ENCODE data around the gene MGRN1. TPM values are rescaled to one million over a fixed set of nuclear protein-coding genes. Genes with fewer than 3 reads are reported as not detected.

The MGRN1 gene
- total RNA-seq, 1 donor from 2014 or later = 91.5 TPM

GRCh38 chr16:4701791-4702465 is 77.3 kb downstream of the MGRN1 start:
- Histone ChIP-seq H2AFZ (ENCODE audit: low read depth, low read length) (no peak overlapping the region), H3K4me3 (ENCODE audit: insufficient read depth, low read depth, low read length) (no peak overlapping the region), H3K9me3 (ENCODE audit: insufficient read depth, low read depth, low read length) (no peaks in the 10 kb centered on the region), H3K4me1 (ENCODE audit: insufficient read depth, low read length) (no peaks in the 10 kb centered on the region), H3K27ac (ENCODE audit: low read depth, low read length) (no peak overlapping the region), H3K27me3 (ENCODE audit: insufficient read depth, low read length) (no peaks in the 10 kb centered on the region), H3K36me3 (ENCODE audit: insufficient read depth, low read length) (peaks cover 13% of the 10 kb centered on the region), H3K9ac (ENCODE audit: low read length) (no peak overlapping the region), H4K20me1 (ENCODE audit: insufficient read depth, low read length) (peaks cover 15% of the 10 kb centered on the region), H3K4me2 (ENCODE audit: low read length) (no peak overlapping the region), H3K79me2 (ENCODE audit: insufficient read depth, low read length) (no peaks in the 10 kb centered on the region)
- peaks cover 5% of the 10 kb centered on the region for H3K4me1 Mint-ChIP-seq (ENCODE audit: low read depth, unreplicated experiment)
- H3K27ac Mint-ChIP-seq (ENCODE audit: unreplicated experiment) = no peak overlapping the region
- no peaks in the 10 kb centered on the region for H3K9me3 Mint-ChIP-seq (ENCODE audit: unreplicated experiment)
- H3K27me3 Mint-ChIP-seq (ENCODE audit: low read depth, unreplicated experiment) = no peaks in the 10 kb centered on the region
- DNase-seq (ENCODE audit: low read depth) (no peak), FAIRE-seq (no peak)
- H3K4me3 Mint-ChIP-seq (ENCODE audit: unreplicated experiment) = no peak overlapping the region
- TF ChIP-seq EZH2 (IDR thresholded peaks at IDR 0.05; ENCODE audit: insufficient read depth, low read length) (no peak), CTCF (IDR thresholded peaks at IDR 0.05; ENCODE audit: insufficient read depth, low read depth, low read length) (no peak)
- H3K36me3 Mint-ChIP-seq (ENCODE audit: low read depth, unreplicated experiment) = peaks cover 19% of the 10 kb centered on the region

- Histone ChIP-seq H3K36me3 (ENCODE audit: insufficient read depth, low read length) (peaks cover 13% of the 10 kb centered on the region), H3K79me2 (ENCODE audit: insufficient read depth, low read length) (no peaks in the 10 kb centered on the region), H3K4me2 (ENCODE audit: low read length) (no peak overlapping the region), H2AFZ (ENCODE audit: low read depth, low read length) (no peak overlapping the region), H3K4me3 (ENCODE audit: insufficient read depth, low read depth, low read length) (no peak overlapping the region), H3K9me3 (ENCODE audit: insufficient read depth, low read depth, low read length) (no peaks in the 10 kb centered on the region), H4K20me1 (ENCODE audit: insufficient read depth, low read length) (peaks cover 15% of the 10 kb centered on the region), H3K27ac (ENCODE audit: low read depth, low read length) (no peak overlapping the region), H3K9ac (ENCODE audit: low read length) (no peak overlapping the region), H3K4me1 (ENCODE audit: insufficient read depth, low read length) (no peaks in the 10 kb centered on the region), H3K27me3 (ENCODE audit: insufficient read depth, low read length) (no peaks in the 10 kb centered on the region)
- TF ChIP-seq EZH2 (IDR thresholded peaks at IDR 0.05; ENCODE audit: insufficient read depth, low read length) = no peak
- Mint-ChIP-seq H3K27ac (ENCODE audit: unreplicated experiment) (no peak overlapping the region), H3K4me1 (ENCODE audit: low read depth, unreplicated experiment) (peaks cover 6% of the 10 kb centered on the region), H3K27me3 (ENCODE audit: low read depth, unreplicated experiment) (no peaks in the 10 kb centered on the region), H3K4me3 (ENCODE audit: unreplicated experiment) (no peak overlapping the region), H3K9me3 (ENCODE audit: unreplicated experiment) (no peaks in the 10 kb centered on the region), H3K36me3 (ENCODE audit: low read depth, unreplicated experiment) (peaks cover 21% of the 10 kb centered on the region)
- FAIRE-seq (no peak), DNase-seq (ENCODE audit: low read depth) (no peak)
Measured at GRCh38 chr16:4702466-4702808, 77.8 kb downstream of the MGRN1 start.

- Histone ChIP-seq H3K4me3 (ENCODE audit: insufficient read depth, low read depth, low read length) (no peak overlapping the region), H3K4me2 (ENCODE audit: low read length) (no peak overlapping the region), H3K27ac (ENCODE audit: low read depth, low read length) (no peak overlapping the region), H2AFZ (ENCODE audit: low read depth, low read length) (no peak overlapping the region), H3K9ac (ENCODE audit: low read length) (no peak overlapping the region), H3K9me3 (ENCODE audit: insufficient read depth, low read depth, low read length) (no peaks in the 10 kb centered on the region), H3K36me3 (ENCODE audit: insufficient read depth, low read length) (peaks cover 13% of the 10 kb centered on the region), H3K27me3 (ENCODE audit: insufficient read depth, low read length) (no peaks in the 10 kb centered on the region), H3K4me1 (ENCODE audit: insufficient read depth, low read length) (no peaks in the 10 kb centered on the region), H4K20me1 (ENCODE audit: insufficient read depth, low read length) (peaks cover 15% of the 10 kb centered on the region), H3K79me2 (ENCODE audit: insufficient read depth, low read length) (no peaks in the 10 kb centered on the region)
- Mint-ChIP-seq H3K27ac (ENCODE audit: unreplicated experiment) (no peak overlapping the region), H3K4me3 (ENCODE audit: unreplicated experiment) (no peak overlapping the region), H3K27me3 (ENCODE audit: low read depth, unreplicated experiment) (no peaks in the 10 kb centered on the region), H3K9me3 (ENCODE audit: unreplicated experiment) (no peaks in the 10 kb centered on the region), H3K36me3 (ENCODE audit: low read depth, unreplicated experiment) (peaks cover 23% of the 10 kb centered on the region), H3K4me1 (ENCODE audit: low read depth, unreplicated experiment) (peaks cover 6% of the 10 kb centered on the region)
- no peak for FAIRE-seq
- DNase-seq (ENCODE audit: low read depth) = no peak
- TF ChIP-seq CTCF (IDR thresholded peaks at IDR 0.05; ENCODE audit: insufficient read depth, low read depth, low read length) = no peak
- no peak for TF ChIP-seq EZH2 (IDR thresholded peaks at IDR 0.05; ENCODE audit: insufficient read depth, low read length)
Measured at GRCh38 chr16:4703906-4704305, 79.3 kb downstream of the MGRN1 start.

Measured in astrocyte (in vitro differentiated cells and primary cell).